ENCODE measurements around the gene MTIF3. TPM values are rescaled to one million over a fixed set of nuclear protein-coding genes. Genes with fewer than 3 reads are reported as not detected.

The MTIF3 gene
- total RNA-seq, 6 experiments from 2014 or later = 26.4 to 39.4 (median 33.2) TPM

DNA sequence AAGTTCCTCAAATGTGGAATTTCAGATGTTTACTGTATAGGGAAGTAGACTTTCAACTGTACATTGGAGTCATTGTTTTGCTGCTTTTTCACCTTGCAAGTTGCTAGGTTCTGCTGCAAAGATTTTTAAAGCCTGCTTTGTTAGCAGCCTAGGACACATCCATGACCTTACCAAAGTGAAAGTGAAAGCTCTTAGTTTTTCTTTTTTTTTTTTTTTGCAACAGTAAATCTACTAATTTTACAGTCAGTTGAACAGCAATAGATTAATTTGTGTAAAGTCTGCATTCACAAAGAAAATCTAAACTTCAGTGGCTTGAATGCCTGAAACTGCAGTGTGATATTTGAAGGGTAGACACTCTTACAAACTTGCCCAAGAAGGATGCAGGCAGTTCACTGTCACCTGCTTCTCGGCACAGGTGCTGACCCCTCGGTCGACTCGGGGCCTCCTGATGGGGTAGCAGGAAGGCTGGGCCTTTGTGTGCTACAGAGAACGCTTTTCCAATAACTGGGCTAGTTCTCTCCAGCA lies 5.0 kb upstream of the MTIF3 start:
- H3K4me1 Mint-ChIP-seq (ENCODE audit: low read depth) = peaks cover 36% of the 10 kb centered on the region
- TF ChIP-seq, protein P1, sequence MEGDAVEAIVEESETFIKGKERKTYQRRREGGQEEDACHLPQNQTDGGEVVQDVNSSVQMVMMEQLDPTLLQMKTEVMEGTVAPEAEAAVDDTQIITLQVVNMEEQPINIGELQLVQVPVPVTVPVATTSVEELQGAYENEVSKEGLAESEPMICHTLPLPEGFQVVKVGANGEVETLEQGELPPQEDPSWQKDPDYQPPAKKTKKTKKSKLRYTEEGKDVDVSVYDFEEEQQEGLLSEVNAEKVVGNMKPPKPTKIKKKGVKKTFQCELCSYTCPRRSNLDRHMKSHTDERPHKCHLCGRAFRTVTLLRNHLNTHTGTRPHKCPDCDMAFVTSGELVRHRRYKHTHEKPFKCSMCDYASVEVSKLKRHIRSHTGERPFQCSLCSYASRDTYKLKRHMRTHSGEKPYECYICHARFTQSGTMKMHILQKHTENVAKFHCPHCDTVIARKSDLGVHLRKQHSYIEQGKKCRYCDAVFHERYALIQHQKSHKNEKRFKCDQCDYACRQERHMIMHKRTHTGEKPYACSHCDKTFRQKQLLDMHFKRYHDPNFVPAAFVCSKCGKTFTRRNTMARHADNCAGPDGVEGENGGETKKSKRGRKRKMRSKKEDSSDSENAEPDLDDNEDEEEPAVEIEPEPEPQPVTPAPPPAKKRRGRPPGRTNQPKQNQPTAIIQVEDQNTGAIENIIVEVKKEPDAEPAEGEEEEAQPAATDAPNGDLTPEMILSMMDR (IDR thresholded peaks at IDR 0.05) = no peak
- H3K36me3 Mint-ChIP-seq (ENCODE audit: low read depth) = no peaks in the 10 kb centered on the region
- no peak for DNase-seq
- H3K4me3 Mint-ChIP-seq = peak overlapping the region; percentile 84
- no peaks in the 10 kb centered on the region for H3K9me3 Mint-ChIP-seq
- H3K27me3 Mint-ChIP-seq (ENCODE audit: insufficient read depth) = peaks cover 4% of the 10 kb centered on the region
- peak overlapping the region; percentile 19; the same call in 1 of the 2 replicates for H3K27ac Mint-ChIP-seq

DNA sequence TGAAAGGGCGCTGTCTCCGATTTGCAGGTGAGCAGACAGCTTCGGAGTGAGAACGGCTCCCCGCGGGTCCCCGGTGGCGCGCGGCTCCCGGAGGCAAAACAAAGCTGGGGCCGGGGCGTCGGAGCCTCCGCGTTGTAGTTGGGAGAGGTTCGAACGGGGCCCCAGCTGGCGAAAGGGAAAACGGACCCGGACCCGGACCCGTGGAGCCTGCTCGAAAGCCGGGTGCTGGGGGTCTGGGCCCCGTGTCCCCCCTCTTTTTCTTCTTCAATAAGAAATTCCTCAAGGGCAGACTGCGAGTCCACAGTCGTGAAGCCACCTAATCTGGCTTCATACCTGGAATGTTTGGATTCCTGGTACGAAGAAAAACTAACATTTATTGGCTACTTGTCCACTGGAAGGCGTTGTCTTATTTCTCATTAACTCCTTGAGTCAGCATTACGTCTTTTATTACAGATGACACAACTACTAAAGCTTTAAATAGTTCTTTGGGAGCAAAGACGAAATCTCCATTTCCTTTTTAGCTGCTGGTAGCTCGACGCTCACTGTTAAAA lies 632 bp upstream of the MTIF3 start:
- no peaks in the 10 kb centered on the region; the same call in none of the 2 replicates for H3K27me3 Mint-ChIP-seq (ENCODE audit: insufficient read depth)
- H3K27ac Mint-ChIP-seq = peak overlapping the region; percentile 77
- peaks cover 7% of the 10 kb centered on the region for H3K36me3 Mint-ChIP-seq (ENCODE audit: low read depth)

DNA sequence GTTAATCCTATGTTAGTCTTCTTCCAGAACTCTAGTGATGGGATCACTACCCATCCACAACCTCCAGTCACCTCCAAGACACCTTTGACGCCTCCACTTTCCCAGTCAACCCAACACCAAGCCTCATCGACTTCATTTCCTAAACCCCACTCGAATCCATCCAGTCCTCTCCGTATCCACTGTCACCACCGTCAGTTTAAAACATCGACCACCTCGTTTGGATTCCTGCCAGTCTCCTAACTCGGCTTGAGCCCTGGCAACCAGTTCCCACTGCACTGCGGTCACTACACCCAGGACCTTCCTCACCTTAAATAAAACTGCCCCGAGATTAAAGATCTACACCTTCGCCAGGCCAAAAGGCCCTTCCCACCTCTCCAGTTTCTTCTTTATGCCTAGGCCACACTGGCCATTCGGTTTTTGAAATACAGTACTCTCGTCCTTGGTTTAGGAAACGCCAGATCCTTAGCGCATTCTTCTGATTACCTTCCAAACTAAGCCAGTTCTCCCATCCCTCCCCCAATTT lies 1.2 kb downstream of the MTIF3 start:
- Mint-ChIP-seq H3K27ac (peak overlapping the region; percentile 77), H3K36me3 (ENCODE audit: low read depth) (peaks cover 7% of the 10 kb centered on the region), H3K4me3 (peak overlapping the region; percentile 94), H3K27me3 (ENCODE audit: insufficient read depth) (no peaks in the 10 kb centered on the region; the same call in 1 of the 2 replicates), H3K9me3 (no peaks in the 10 kb centered on the region), H3K4me1 (ENCODE audit: low read depth) (peaks cover 28% of the 10 kb centered on the region)
- TF ChIP-seq, protein P1 (IDR thresholded peaks at IDR 0.05) = no peak
- no peak for DNase-seq

More for the DNA sequence above, 632 bp upstream of the MTIF3 start:
- DNase-seq = peak; percentile 49
- Mint-ChIP-seq H3K4me1 (ENCODE audit: low read depth) (peaks cover 46% of the 10 kb centered on the region), H3K4me3 (peak overlapping the region; percentile 94), H3K9me3 (no peaks in the 10 kb centered on the region)
- TF ChIP-seq, protein P1 (IDR thresholded peaks at IDR 0.05) = no peak; the same call in 1 of the 2 replicates

DNA sequence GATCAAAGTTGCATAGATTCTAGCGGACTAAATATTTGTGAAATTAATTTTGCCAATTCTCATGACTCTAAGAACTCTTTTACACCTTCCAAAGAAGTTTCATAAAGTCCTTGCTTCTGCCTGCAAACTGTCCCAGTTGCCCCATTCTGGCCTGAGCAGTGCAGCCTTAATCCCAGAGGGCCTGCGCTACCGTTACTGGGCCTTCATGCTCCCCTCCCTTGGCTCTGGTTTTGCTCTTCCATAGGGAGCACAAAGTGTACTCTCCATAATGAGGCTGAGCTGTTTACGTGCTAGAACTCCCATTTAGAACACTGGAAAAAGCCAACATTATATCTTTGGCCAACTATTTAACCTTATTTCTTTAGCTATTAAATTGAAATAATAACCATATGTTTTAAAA lies 2.1 kb downstream of the MTIF3 start:
- Mint-ChIP-seq H3K36me3 (ENCODE audit: low read depth) (peaks cover 7% of the 10 kb centered on the region), H3K4me3 (no peak overlapping the region), H3K4me1 (ENCODE audit: low read depth) (peaks cover 22% of the 10 kb centered on the region), H3K9me3 (no peaks in the 10 kb centered on the region), H3K27ac (no peak overlapping the region), H3K27me3 (ENCODE audit: insufficient read depth) (no peaks in the 10 kb centered on the region; the same call in 1 of the 2 replicates)
- TF ChIP-seq, protein P1 (IDR thresholded peaks at IDR 0.05) = no peak
- no peak for DNase-seq

DNA sequence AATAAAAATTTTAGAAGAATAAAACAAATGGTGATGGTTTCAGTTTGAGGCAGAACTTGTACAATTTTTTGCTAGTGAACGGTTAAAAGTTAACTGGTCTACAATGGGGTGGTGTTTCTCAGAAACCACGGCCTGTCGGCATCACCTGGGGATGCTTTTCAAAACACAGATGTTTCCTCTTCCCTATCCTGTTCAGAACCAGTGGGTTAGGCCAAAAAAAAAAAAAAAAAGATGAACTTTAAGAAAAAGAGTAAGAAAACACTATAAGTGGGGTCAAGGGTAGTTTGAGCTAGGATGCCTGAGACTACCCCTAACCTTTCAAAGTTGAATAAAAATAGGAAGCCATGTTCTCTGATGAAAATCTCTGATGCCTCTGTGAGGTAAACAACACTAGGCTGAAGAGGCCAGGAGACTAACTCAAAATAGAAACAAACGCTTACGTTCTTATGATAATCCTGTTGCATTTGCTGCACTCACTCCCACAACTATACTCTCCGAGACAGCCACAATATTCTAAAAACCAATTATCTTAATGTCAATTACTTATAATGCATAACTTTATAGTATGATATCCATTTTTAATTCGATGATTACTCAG lies 3.3 kb downstream of the MTIF3 start:
- H3K4me1 Mint-ChIP-seq (ENCODE audit: low read depth) = peaks cover 22% of the 10 kb centered on the region
- H3K36me3 Mint-ChIP-seq (ENCODE audit: low read depth) = peaks cover 15% of the 10 kb centered on the region
- H3K27ac Mint-ChIP-seq = no peak overlapping the region
- no peak overlapping the region for H3K4me3 Mint-ChIP-seq
- DNase-seq = no peak
- H3K9me3 Mint-ChIP-seq = no peaks in the 10 kb centered on the region
- no peaks in the 10 kb centered on the region; the same call in 1 of the 2 replicates for H3K27me3 Mint-ChIP-seq (ENCODE audit: insufficient read depth)
- TF ChIP-seq, protein P1 (IDR thresholded peaks at IDR 0.05) = no peak
